ENCODE measurements around the gene MLIP. TPM values are rescaled to one million over a fixed set of nuclear protein-coding genes. Genes with fewer than 3 reads are reported as not detected.

MLIP gene
- total and polyA plus RNA-seq, 2 of the 8 experiments (the other 6 are each of a cell fraction or from before 2014, with no cell fraction given): not detected

Other genes starting within 250 kb of the MLIP start
- not detected in 2 replicates for gene TINAG, start 197.0 kb downstream of the MLIP start, total RNA-seq (2021; fragmentation: NEBNext Ultra II Directional; extraction: Animal tissue kit (Norgen Biotek cat#: 25700))
- not detected in 2 replicates for gene TINAG, start 197.0 kb downstream of the MLIP start, polyA plus RNA-seq (2011; rRNA removed)